Measurements from ENCODE around the gene LRRC46. TPM values are rescaled to one million over a fixed set of nuclear protein-coding genes. Genes with fewer than 3 reads are reported as not detected.

The LRRC46 gene
- total and polyA plus RNA-seq, 9 of the 15 experiments (the other 6 are each of a cell fraction or from before 2014, with no cell fraction given) = 0.39 to 1.4 (median 0.53) TPM; not detected in 1

DNA sequence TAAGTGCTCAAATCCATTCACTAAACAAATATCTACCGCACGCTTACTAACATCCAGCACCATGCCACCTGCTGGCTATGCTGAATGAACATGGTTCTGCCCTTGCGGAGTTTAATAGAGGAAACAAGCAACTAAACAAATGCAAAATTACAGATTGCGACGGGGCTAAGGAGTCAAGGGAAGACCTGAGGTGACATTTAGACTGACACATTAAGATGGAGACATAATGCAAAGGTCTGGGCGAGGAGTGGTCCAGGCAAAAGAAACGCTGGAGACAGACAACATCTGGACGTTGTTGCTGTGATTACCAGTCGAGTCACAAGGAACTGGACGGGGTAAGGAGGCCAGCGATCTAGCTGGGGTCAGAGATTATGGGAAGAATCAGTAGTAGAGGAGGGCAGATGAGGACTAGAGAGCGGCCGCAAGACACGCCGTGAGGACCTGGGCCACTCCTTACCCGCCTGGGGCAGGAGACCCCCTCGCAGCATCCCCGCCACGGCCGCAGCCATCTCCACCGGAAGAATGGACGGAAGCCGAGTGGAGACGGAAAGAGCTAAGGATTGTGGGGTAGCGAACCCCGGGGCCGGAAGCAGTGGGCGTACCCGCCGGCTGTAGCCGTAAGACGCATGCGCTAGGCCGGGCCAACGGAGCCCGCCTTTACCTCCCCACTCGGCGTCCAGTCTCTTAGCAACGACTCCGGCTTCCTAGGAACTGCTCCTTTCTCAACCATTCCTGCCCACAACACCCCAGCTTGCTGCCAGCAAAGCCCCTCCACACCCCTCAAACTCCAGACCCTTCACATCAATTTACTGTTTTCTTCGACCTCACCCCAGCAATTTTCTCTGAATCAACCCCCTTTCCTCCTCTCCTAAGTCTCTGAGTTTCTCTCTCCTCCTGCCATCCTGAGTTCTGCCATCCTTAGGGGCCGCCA is at the start of gene LRRC46, which contains the start of gene MRPL10 (continued):
- TF ChIP-seq HMGN3 (IDR thresholded peaks at IDR 0.05; ENCODE audit: borderline replicate concordance, extremely low read depth, insufficient read length, low read depth, low read length) (peak; percentile 66), CTBP1 (IDR thresholded peaks at IDR 0.05; ENCODE audit: borderline replicate concordance) (peak; percentile 68), ZNF146 (CRISPR knock-in tag; IDR thresholded peaks at IDR 0.05; ENCODE audit: unreplicated experiment) (no peak), NR4A1 (CRISPR knock-in tag; IDR thresholded peaks at IDR 0.05) (no peak), NR4A1 (tag; IDR thresholded peaks at IDR 0.05) (no peak), PHF20 (IDR thresholded peaks at IDR 0.05; ENCODE audit: partially characterized antibody) (peak; percentile 94), ZNF3 (CRISPR knock-in tag; IDR thresholded peaks at IDR 0.05) (no peak), NONO (IDR thresholded peaks at IDR 0.05; ENCODE audit: low read depth in 2 of 2, low read length in 1 of 2) (no peak), STAG1 (CRISPR knock-in tag; IDR thresholded peaks at IDR 0.05; ENCODE audit: borderline replicate concordance) (no peak), CCNT2 (IDR thresholded peaks at IDR 0.05; ENCODE audit: borderline replicate concordance, extremely low read depth, insufficient read length, low read depth, low read length) (peak; percentile 73), ZNF77 (CRISPR knock-in tag; IDR thresholded peaks at IDR 0.05) (no peak), SMAD4 (CRISPR knock-in tag; conservative IDR thresholded peaks at IDR 0.05) (no peak), SRSF9 (IDR thresholded peaks at IDR 0.05; ENCODE audit: borderline replicate concordance, low read depth, low read length) (no peak), CCAR2 (IDR thresholded peaks at IDR 0.05; ENCODE audit: low read depth, low read length) (no peak), ZNF121 (CRISPR knock-in tag; conservative IDR thresholded peaks at IDR 0.05) (no peak), ATF7 (IDR thresholded peaks at IDR 0.05) (peak; percentile 59)
- TF ChIP-seq, protein P1, sequence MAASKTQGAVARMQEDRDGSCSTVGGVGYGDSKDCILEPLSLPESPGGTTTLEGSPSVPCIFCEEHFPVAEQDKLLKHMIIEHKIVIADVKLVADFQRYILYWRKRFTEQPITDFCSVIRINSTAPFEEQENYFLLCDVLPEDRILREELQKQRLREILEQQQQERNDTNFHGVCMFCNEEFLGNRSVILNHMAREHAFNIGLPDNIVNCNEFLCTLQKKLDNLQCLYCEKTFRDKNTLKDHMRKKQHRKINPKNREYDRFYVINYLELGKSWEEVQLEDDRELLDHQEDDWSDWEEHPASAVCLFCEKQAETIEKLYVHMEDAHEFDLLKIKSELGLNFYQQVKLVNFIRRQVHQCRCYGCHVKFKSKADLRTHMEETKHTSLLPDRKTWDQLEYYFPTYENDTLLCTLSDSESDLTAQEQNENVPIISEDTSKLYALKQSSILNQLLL (CRISPR knock-in tag; IDR thresholded peaks at IDR 0.05; ENCODE audit: borderline replicate concordance) = no peak
- TF ChIP-seq, protein P2, sequence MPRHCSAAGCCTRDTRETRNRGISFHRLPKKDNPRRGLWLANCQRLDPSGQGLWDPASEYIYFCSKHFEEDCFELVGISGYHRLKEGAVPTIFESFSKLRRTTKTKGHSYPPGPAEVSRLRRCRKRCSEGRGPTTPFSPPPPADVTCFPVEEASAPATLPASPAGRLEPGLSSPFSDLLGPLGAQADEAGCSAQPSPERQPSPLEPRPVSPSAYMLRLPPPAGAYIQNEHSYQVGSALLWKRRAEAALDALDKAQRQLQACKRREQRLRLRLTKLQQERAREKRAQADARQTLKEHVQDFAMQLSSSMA (CRISPR knock-in tag; IDR thresholded peaks at IDR 0.05) = no peak
- TF ChIP-seq, protein P3, sequence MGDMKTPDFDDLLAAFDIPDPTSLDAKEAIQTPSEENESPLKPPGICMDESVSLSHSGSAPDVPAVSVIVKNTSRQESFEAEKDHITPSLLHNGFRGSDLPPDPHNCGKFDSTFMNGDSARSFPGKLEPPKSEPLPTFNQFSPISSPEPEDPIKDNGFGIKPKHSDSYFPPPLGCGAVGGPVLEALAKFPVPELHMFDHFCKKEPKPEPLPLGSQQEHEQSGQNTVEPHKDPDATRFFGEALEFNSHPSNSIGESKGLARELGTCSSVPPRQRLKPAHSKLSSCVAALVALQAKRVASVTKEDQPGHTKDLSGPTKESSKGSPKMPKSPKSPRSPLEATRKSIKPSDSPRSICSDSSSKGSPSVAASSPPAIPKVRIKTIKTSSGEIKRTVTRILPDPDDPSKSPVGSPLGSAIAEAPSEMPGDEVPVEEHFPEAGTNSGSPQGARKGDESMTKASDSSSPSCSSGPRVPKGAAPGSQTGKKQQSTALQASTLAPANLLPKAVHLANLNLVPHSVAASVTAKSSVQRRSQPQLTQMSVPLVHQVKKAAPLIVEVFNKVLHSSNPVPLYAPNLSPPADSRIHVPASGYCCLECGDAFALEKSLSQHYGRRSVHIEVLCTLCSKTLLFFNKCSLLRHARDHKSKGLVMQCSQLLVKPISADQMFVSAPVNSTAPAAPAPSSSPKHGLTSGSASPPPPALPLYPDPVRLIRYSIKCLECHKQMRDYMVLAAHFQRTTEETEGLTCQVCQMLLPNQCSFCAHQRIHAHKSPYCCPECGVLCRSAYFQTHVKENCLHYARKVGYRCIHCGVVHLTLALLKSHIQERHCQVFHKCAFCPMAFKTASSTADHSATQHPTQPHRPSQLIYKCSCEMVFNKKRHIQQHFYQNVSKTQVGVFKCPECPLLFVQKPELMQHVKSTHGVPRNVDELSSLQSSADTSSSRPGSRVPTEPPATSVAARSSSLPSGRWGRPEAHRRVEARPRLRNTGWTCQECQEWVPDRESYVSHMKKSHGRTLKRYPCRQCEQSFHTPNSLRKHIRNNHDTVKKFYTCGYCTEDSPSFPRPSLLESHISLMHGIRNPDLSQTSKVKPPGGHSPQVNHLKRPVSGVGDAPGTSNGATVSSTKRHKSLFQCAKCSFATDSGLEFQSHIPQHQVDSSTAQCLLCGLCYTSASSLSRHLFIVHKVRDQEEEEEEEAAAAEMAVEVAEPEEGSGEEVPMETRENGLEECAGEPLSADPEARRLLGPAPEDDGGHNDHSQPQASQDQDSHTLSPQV (IDR thresholded peaks at IDR 0.05) = 0 out of 2 replicates have a peak, but pooled peaks have one; percentile 10
